Cardiac fibroblast (primary cell): Measurements from ENCODE around the gene SPAG7.

ENCODE experiments used
- DNase-seq, 2 donors: peaks; one replicate each; pipeline versions ENCODE4 v3.0.0 to v3.0.0-alpha.2; 2010; ENCODE audit warnings: low read depth in 2 of 2
- H3K4me3 ChIP-seq, 2 donors: replicated peaks in 1 of 2; 1 replicate in 1 of 2; 2 replicates in 1 of 2; pipeline ENCODE4 v1.5.1; 2011; ENCODE audit warnings: low read depth in 2 of 2, low read length in 2 of 2, mild to moderate bottlenecking in 2 of 2, moderate library complexity in 1 of 2
- CTCF ChIP-seq: IDR thresholded peaks from one replicate; pipeline ENCODE4 v1.5.1; 2011; ENCODE audit warnings: low read depth, mild to moderate bottlenecking, low read length, inconsistent platforms

The SPAG7 gene

GRCh38 chr17:4986951-4987766, 19.5 kb upstream of the SPAG7 start, which contains the start of gene CAMTA2:
Gene CAMTA2 (minus strand): TSS chr17:4987675. CDS start chr17:4986222, 1,453 bp downstream.
- peak; percentile 67 to 73 for DNase-seq

GRCh38 chr17:4986403-4986802, 18.8 kb upstream of the SPAG7 start:
- peak overlapping the region; percentile 80 to 90 for H3K4me3 ChIP-seq
- DNase-seq = peak; percentile 30 to 44
- TF ChIP-seq CTCF = no peak

More at GRCh38 chr17:4986951-4987766, 19.5 kb upstream of the SPAG7 start, which contains the start of gene CAMTA2:
- peak; percentile 25 for TF ChIP-seq CTCF
- H3K4me3 ChIP-seq = peak within 1 kb of the TSS; percentile 80 to 90

- no peak for DNase-seq
- TF ChIP-seq CTCF = no peak
- no peak overlapping the region for H3K4me3 ChIP-seq
These were observed 14.7 kb upstream of the SPAG7 start for GRCh38 chr17:4982305-4982704.

- H3K4me3 ChIP-seq = no peak overlapping the region
- TF ChIP-seq CTCF = peak; percentile 68
- peak; percentile 61 to 73 for DNase-seq
These were observed 13.1 kb upstream of the SPAG7 start for GRCh38 chr17:4980644-4981216.

- no peak for DNase-seq
- H3K4me3 ChIP-seq = no peak overlapping the region
- no peak for TF ChIP-seq CTCF
These were observed 11.1 kb upstream of the SPAG7 start for GRCh38 chr17:4978726-4979125.

- no peak overlapping the region for H3K4me3 ChIP-seq
- no peak for TF ChIP-seq CTCF
- DNase-seq = no peak
These were observed 6.6 kb upstream of the SPAG7 start for GRCh38 chr17:4974115-4974670.
